UCSD-AML1 (cell line): ENCODE results near the gene BEGAIN.

Experiments used
- DNase-seq: peaks from one replicate; lab custom pipeline; 2025; ENCODE audit not compliant: unreplicated experiment; lab: John Stamatoyannopoulos, UW

Gene BEGAIN, protein sequence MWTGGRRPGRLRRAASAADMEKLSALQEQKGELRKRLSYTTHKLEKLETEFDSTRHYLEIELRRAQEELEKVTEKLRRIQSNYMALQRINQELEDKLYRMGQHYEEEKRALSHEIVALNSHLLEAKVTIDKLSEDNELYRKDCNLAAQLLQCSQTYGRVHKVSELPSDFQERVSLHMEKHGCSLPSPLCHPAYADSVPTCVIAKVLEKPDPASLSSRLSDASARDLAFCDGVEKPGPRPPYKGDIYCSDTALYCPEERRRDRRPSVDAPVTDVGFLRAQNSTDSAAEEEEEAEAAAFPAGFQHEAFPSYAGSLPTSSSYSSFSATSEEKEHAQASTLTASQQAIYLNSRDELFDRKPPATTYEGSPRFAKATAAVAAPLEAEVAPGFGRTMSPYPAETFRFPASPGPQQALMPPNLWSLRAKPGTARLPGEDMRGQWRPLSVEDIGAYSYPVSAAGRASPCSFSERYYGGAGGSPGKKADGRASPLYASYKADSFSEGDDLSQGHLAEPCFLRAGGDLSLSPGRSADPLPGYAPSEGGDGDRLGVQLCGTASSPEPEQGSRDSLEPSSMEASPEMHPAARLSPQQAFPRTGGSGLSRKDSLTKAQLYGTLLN

DNA sequence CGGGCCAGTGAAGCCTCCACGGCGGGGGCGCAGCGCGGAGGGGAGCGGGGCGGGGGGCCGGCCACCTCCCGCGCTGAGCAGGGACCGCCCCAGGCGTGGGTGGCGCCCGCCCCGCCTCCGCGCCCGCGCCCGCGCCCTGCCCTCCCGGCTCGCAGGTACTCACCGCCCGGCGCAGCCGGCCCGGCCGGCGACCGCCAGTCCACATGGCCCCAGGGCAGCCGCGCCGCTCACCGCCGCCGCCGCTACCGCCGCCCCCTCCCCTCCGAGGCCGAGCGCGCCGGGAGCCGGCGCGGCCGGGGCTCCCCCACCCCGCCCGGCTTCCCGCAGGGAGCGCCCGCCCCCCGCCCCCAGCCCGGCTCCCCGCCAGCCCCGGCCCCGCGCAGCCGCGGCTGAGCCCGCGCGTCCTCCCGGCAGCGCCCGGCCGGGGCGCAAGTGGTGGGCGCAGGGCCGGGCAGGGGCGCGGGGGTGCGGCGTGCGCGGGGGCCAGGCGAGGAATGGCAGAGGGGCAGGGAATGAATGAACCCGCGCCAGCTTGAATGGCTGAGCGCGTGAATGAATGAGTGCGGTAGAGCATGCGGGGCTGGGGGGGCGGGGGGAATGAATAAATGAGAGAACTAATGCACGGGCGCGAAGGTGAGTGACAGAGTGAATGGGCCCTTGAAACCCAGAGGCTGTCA lies at the start of gene BEGAIN:
BEGAIN (minus strand) TSS at position 332 of the 677 bp plus-strand sequence; CDS start at position 205, 127 bp downstream.
- no peak for DNase-seq

DNA sequence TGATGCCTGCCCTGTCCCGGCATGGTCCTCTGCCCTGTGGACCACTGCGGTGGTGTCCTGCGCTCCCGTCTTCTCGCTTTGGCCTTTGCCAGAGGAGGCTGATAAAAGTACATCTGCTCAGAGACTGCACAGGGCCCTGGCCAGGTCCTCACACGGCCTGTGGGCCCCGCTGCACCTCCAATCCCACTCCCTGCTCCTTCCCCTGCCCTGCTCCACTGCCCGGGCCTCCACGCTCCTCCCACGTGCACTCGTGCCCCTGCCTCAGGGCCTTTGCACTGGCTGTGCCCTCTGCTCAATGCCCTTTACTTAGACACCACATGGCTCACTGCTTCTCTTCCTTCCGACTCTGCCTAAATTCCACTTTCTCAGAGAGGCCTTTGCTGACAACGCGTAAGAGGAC lies 49.3 kb upstream of the BEGAIN start:
- no peak for DNase-seq

DNA sequence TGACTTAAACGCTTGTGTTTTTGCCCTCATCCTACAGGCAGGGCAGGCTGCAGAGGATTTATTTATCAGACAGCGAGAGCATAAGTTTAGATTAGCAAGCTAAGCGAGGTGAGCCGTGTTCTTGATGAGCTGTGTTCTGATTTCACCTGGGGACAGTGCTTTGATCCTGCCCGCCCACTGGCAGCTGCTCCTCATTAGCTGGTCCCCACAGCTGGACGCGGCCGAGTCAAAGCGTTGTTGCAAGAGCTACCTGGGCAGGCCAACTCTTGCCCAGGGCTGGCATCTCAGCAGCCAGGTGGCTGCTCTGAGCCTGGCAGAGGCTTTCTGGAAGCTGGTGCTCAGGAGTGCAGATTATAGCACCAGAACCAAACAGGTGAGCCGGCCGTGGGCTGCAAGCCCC lies 46.8 kb upstream of the BEGAIN start:
- DNase-seq = no peak

DNA sequence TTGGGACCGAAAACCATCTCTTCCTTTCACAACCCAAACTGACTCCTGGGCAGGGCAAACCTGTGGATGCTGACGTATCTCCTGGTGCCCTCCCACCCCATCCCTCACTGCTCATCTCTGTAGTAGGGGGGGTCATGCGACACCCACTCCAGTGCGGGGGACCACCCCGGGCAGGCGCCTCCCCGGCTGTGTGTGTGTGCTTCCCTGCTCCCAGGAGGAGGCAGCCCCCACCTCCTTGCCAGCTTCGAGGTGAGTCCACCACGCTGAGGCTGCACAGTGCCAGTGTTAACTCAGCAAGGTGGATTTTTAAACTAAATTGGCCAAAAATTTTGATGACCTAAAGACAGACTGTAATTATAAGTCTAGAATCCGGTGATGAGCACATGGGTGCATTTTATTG lies 46.2 kb upstream of the BEGAIN start:
- DNase-seq = no peak

DNA sequence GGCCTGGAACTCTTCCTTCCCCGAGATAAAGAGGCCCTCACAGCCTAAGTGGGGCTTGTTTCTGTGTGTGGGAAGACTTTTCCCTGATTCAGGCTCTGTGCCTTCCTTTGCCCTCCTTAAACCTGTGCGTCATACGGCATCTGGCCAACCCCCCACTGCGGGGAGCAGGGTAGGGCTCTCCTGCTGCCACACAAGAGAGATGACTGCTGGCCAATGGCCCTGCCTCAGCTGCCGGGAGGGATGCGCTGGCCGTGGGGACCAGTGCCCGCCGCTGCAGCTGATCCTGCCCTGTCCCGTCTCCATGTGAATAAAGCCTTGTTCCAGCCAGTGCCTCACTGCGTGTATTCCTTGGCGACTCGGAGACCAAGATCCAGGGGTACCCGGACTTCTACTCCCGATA lies 42.5 kb upstream of the BEGAIN start:
- no peak for DNase-seq

DNA sequence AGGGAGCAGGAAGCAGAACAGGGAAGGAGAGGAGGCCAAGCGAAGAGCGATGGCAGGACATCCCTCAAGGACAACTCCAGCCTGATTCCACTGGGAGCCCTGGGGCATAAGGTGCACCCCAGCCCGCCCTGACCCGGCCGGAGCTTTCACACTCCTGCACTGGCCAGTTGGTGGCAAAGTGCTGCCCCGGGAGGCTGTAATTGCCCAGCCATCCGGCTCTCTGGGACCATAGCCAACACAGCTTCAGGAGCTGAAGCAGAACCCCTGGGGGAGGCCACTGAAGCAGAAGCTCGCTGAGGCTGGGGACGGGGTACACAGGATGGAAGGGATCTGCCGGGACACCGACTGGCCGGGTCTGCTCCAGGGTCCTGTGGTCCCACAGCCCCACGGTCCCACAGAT lies 41.9 kb upstream of the BEGAIN start:
- DNase-seq = no peak

DNA sequence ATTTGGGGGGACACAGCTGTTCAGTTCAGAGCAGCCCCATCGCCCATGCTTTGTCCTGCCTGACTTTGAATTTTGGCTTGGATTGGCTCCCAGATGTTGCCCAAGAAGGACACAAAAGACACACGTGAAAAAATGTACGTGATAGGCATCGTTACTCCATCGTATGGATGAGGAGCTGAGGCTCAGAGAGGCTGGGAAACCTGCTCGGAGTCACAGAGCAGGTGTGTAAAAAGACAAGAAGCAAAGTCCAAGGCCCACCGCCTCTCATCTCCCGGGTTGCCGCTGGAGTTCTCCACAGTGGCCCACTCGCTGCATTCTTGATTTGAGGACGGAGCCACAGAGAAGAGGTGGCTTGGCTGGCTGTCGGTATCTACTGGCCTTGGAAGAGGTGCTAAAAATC lies 41.0 kb upstream of the BEGAIN start:
- no peak for DNase-seq

DNA sequence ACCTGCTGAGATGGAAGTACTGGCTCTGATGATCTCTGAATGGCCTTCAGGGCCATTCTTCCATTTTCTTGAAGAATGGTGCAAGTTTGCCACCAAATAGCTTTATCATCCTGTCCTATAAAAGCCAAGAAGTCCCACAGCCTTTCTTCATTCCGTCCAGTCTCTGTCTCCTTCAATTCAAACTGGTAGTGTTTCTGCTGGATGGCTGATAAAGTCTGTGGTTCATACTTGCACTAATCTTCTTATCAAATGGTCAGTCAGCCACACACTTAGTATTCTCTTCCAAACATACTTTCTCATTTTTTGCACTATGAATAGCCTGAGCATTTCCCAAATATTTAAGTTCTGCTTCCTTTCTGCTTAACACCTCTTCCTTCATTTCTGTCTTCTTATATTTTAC lies 39.4 kb upstream of the BEGAIN start:
- no peak for DNase-seq

DNA sequence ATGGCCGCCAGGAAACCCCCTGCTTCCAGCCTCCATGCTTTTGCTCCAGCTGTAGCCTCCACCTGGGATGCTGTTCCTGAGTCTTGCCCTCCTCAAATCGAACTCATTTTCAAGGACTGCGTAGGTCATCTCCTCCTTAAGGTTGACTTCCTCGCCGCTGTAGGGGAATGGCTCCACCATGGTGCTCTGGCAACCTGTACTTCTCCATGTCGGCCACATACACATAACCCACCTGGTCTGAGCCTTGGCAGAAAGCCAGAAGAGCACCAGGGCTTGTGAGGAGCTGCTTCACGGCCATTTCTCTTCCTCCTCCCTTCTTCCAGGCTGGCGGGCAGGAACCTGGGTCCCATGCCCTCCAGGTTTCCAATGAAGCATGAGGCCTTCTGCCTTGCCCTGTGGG lies 36.7 kb upstream of the BEGAIN start:
- no peak for DNase-seq

DNA sequence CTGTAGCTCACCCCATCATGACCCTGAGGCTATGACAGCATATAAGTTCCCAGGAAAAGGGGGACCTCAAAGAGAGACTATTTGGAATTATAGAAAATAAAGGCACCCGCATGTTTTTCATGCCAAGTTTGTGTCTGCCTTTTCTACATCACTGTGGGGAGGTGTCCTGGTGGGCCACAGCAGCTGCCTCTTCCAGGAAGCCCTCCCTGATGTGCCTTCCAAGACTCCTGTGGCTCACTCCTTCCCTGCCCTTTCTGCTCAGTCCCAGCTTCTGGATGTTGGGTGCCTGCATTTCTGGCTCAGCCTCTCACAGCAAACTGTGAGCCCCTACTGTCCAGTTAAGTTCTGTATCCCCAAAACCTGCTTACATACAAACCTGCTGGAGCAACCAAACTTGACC lies 36.3 kb upstream of the BEGAIN start:
- no peak for DNase-seq

DNA sequence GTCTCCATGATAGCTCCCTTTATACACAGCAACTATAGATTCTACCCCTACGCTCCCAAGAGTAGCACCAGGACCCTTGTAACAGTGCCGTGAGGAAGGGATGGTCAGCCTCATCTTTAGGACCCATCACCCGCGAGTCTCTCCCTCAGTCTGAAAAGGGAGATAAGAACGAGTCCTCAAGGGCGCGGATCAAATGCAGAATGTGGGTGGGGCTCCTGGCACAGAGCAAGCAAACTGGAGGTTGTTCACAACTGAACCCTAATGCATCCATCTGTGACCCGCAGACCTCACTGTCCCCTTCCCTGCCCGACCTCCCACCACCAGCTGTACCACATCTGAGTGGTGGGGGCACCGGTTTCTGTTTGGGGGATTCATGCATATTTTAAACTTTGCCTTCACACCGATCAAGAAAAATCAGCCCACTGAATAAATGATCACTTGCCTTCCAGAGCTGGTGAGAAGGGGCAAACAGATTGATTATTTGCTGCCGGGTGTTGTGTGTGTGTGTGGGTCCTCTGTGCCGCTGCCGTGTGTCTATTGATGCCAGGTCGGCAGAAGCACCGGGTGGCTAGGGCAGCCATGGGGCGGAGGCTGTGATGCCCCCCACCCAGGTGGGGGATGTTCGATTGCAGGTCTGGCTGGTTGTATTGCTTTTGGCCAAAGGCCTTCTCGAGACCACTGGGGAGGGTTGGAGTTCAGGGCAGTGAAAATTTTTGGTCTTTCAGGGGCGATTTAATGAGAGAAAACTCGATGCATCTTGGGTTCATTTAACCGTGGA lies 35.7 kb upstream of the BEGAIN start:
- no peak for DNase-seq

DNA sequence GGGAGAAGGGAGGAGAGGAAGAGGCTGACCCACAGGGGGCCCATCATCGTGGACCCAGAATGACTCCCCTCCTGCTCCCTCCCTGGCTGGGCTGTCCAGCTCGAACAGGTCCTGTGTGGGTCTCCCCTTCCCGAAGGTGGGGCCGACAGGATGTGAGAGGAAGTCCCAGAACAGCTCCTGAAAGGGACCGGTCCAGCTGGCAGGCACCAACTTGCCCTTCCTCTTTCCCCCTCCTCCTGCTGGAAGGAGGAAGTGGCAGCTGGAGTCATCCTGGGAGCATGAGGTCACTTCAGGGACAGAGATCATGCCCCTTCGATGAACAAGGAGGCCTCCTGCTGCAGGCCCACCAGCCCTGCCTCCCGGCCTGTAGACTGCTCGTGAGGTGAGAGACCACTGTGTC lies 35.0 kb upstream of the BEGAIN start:
- peak; percentile 53 for DNase-seq

DNA sequence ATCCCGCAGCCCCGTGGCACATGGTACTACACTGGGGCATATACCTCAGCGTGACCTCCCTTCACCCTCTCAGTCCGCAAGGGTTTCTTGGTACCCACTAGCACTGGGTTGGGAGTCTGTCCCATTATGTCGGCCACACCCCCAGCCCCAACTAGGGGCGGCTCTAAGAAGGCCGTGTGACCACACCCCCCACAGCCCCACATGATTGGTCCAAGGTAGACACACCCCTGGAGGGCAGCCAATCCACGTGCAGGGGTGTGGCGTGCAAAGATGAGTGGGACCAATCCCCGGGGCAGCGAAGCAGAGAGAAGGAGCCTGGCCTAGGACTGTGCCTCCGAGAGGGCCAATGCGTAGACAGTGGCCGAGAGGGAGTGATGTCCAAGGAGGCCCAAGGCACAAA lies 34.6 kb upstream of the BEGAIN start:
- peak; percentile 53 for DNase-seq

DNA sequence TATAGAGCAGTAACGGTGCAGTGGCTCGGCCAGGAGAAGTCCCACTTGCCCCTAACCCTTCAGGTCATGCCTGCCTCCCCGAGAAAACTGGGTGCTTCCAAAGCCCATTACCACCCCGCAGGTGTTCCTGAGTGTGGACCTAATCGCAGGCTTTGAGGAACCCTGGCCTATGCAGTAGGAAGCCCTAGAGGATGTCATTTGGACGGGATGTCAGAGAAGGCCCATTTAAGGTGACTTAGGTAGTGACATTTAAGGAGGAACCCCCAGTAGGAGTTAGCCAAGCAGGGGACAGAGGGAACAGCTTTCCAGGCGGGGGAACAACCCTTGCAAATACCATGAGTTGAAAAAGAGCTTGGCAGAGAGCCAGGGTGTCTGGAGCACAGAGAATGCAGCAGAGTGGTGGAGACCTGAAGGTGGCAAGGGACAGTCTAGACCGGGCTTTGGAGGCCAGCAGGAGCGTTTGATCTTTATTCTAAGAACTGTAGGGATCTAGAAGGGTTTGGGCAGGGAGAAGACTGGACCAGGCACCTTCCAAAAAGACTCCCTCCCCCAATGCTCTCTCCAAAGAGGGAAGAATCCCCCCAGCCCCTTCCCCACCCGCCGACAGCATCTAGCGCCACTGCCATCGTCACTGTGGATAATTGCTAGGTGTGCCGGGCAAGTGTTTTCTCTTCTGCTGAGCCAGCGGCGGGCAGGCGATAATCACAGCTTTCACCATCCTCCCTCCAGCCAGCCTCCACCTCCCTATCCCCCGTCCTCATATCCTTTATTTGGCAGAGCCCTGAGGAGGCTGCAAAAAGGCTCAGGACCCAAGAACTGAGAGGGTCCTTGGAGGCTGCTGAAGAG lies 33.3 kb upstream of the BEGAIN start:
- no peak for DNase-seq

DNA sequence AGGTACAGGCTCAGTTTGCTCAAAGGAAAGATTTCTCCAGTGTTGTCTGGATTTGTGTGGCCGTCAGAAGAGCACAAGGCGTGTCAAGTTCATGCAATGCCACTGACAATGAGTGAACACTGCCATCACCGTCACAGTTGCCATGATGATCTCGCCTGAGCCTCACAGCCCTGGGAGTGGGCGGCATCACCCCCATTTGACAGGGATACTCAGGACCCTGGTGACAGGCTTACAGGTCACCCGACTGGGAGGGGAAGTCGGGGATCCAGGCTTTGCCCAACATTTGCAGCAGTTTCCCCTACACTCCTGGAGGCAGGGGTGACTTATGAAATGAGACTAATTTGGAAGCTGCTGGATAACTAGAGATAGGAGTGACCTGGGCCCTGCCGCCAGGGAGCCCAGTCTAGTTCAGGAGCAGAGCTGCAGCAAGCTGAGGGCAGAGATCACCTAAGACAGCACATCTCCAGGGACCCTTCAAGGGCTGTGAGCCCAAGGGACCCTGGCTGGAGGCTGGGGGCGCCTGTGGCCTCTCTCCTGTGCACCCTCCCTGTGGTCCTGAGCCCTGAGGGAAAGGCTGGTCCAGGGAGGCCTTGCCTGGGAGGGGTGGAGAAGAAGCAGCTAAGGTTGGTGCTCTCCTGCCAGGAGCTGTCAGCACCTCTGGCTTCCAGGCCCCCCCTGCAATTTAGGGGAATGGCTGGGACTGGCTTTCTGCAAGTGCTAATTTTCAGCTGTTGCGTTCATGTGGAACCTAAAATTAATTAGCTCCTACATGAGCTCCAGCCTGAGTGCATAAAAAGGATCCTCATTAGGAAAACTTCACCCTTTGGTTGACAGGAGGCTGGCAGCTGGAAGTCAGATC lies 32.4 kb upstream of the BEGAIN start:
- no peak for DNase-seq

DNA sequence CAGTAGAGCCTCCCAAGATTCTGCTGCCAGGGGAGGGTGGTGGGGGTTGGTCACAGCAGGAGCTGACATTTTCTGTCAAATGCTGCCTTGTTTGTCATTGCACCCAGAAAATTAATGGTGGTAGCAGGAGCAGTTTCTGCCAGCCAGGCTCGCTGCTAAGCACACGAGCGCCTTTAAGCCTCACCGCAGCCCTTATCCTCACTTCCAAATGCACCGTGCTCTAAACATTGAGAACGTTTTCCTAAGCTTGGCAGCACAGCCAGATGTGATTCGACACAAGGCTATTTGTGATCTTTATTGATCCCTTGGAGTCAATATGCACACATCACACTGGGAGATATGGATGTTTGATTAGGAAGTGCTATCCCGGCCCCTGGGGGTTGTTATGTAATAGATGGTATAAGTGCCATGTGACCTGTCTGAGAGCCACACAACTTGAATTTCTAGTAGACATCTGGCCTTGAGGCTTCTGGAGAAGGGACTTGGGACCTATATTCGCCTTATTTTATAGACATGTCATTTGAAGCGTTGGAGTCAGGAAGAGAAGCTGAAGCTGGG lies 31.6 kb upstream of the BEGAIN start:
- no peak for DNase-seq

DNA sequence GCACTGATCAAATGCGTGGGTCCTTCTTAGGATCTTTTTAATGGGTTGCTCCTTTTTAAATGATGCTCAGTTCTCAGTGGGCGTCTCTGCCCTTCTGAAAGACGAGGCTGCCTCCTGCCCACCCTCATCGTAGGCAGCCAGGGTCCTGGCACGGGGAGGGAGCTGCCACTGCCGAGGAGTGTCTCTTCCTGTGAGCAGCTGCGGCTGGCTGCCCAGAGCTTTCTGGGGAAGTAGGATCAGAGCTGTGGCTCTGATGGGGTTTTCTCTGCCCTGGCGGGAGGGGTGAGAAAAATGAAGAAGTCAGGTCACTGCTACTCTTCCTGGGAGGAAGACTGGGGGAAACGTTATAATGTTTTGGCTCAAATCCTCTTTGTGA lies 31.1 kb upstream of the BEGAIN start:
- DNase-seq = peak; percentile 76

DNA sequence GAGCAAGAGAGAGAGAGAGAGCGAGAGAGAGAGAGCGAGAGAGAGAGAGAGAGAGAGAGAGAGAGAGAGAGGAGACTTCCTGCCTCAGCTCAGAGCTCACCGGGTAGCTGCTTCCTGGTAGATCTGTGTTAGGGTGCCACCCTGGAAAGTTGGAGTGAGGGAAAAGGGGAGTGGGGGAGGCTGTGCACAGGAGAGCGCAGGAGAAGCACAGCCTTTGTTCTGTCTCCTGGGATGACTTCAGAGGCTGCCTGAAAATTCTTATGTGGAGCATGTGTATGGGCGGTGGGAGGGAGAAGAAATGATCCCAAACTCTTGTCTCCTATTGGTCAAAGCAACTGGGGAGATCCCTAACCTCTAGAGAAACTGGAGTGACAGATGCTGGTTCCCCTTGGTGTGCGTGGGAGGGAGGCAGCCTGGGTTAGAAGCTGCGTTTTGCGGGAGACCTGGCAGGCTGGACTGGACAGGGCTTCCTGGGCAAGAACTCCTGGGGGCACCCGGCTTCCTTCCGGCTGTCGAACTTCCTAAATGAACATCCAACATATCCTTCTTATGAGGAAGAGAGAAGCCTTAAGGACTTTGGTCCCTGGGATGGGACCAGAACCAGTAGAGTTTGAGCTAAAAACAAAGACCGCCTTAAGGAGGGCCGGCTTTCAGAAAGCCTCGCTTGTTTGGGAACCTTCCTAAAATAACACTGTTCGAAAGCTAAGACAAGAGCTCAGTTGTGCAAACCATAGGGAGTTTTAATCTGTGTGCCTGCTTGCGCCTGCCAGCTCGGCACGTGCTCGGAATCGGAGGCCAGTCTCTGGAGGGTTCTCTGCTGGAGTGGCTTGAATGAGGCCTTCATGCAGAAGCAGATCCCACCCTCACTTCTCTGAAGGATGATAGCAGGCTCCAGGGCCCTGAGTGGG lies 30.4 kb upstream of the BEGAIN start:
- DNase-seq = peak; percentile 72
